AG04449 (cell line): Measurements from ENCODE around the gene RALA.

ENCODE experiments used
- CTCF ChIA-PET: fragments of 350-600 bp; formaldehyde crosslinking; extraction: SDS; loops from one replicate; lab custom pipeline; 2021; ENCODE audit warnings: antibody characterized with exemption; lab: Yijun Ruan, JAX
- POLR2A ChIA-PET: fragments of 400-600, 350-600 bp; formaldehyde crosslinking; extraction: SDS; loops from one replicate; lab custom pipeline; 2020; ENCODE audit warnings: antibody characterized with exemption, inconsistent platforms; lab: Yijun Ruan, JAX
- DNase-seq: peaks from one replicate; pipeline ENCODE4 v3.0.0-alpha.2; 2010; ENCODE audit warnings: low read depth, low spot score
- H3K4me3 ChIP-seq: 2 replicates; pipeline ENCODE4 v1.5.1; 2011; ENCODE audit warnings: low read depth, mild to moderate bottlenecking, control low read depth, low read length
- TF ChIP-seq, protein P1 (sequence below): IDR thresholded peaks from one replicate; pipeline ENCODE4 v1.5.1; 2011; ENCODE audit warnings: mild to moderate bottlenecking, moderate library complexity, low read length, control low read depth, inconsistent platforms; ENCODE audit not compliant: insufficient read depth; ENCODE audit errors: missing control alignments

Gene RALA

GRCh38 chr7:39583539-39583938 lies 39.8 kb upstream of the RALA start:
- TF ChIP-seq, protein P1, sequence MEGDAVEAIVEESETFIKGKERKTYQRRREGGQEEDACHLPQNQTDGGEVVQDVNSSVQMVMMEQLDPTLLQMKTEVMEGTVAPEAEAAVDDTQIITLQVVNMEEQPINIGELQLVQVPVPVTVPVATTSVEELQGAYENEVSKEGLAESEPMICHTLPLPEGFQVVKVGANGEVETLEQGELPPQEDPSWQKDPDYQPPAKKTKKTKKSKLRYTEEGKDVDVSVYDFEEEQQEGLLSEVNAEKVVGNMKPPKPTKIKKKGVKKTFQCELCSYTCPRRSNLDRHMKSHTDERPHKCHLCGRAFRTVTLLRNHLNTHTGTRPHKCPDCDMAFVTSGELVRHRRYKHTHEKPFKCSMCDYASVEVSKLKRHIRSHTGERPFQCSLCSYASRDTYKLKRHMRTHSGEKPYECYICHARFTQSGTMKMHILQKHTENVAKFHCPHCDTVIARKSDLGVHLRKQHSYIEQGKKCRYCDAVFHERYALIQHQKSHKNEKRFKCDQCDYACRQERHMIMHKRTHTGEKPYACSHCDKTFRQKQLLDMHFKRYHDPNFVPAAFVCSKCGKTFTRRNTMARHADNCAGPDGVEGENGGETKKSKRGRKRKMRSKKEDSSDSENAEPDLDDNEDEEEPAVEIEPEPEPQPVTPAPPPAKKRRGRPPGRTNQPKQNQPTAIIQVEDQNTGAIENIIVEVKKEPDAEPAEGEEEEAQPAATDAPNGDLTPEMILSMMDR, result no peak
- DNase-seq, result no peak
- H3K4me3 ChIP-seq, result no peak overlapping the region
- CTCF ChIA-PET, result interaction anchor here (0.9 to 9.7 kb wide), 3 partner anchors 10 to 161 kb away, joined by 3 to 544 read pairs (median 69); no protein-coding TSS in a partner anchor
- POLR2A ChIA-PET, result no interaction called here

- TF ChIP-seq, protein P1, result no peak
- POLR2A ChIA-PET, result no interaction called here
- DNase-seq, result no peak
- CTCF ChIA-PET, result interaction anchor here (1.1 to 3.6 kb wide), 3 partner anchors 7 to 160 kb away, joined by 5 to 37 read pairs (median 5); no protein-coding TSS in a partner anchor
- H3K4me3 ChIP-seq, result no peak overlapping the region
Measured at GRCh38 chr7:39587393-39587792, 36.0 kb upstream of the RALA start.

DNA sequence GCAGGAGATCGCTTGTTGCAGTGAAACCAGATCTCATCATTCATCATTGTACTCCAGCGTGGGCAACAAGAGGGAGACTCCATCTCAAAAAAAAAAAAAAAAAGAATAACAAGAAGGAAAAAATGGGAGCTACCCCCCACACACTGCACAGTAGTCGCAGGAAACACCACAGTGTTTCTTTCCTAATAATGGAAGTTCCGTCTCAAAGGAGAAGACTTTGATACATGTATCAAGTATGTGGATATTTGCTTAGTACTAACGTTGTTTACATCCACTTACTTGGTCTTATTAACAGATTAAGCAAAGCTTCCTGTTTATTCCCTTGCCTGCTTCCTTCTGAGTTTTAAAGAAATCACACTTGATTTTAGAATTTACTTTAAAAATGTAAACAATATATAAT lies 35.0 kb upstream of the RALA start:
- no peak for DNase-seq
- ChIA-PET CTCF (interaction anchor here (1.1 to 3.6 kb wide), 4 partner anchors 8 to 160 kb away, joined by 5 to 37 read pairs (median 15); no protein-coding TSS in a partner anchor), POLR2A (interaction anchor here (1.5 kb wide), 1 partner anchor 33 kb away, joined by 5 read pairs; no protein-coding TSS in a partner anchor)
- H3K4me3 ChIP-seq, result no peak overlapping the region
- TF ChIP-seq, protein P1, result no peak

- no peak overlapping the region for H3K4me3 ChIP-seq
- CTCF ChIA-PET, result interaction anchor here (0.7 to 3.6 kb wide), 4 partner anchors 9 to 158 kb away, joined by 3 to 37 read pairs (median 15); no protein-coding TSS in a partner anchor
- TF ChIP-seq, protein P1, result no peak
- POLR2A ChIA-PET, result interaction anchor here (0.7 to 1.5 kb wide), 2 partner anchors 32 to 144 kb away, joined by 3 to 5 read pairs; no protein-coding TSS in a partner anchor
- DNase-seq, result no peak
Measured at GRCh38 chr7:39589323-39590111, 33.9 kb upstream of the RALA start.

GRCh38 chr7:39592586-39592985 lies 30.8 kb upstream of the RALA start:
- TF ChIP-seq, protein P1, result no peak
- ChIA-PET POLR2A (interaction anchor here (0.7 to 1.1 kb wide), 3 partner anchors 16 to 141 kb away, joined by 3 to 4 read pairs (median 4); no protein-coding TSS in a partner anchor), CTCF (interaction anchor here (1.6 to 1.7 kb wide), 2 partner anchors 12 to 154 kb away, joined by 5 to 6 read pairs; no protein-coding TSS in a partner anchor)
- H3K4me3 ChIP-seq, result no peak overlapping the region
- DNase-seq, result no peak
